ENCODE measurements around the gene TARBP2.

- TF ChIP-seq POLR2A (IDR thresholded peaks at IDR 0.05; ENCODE audit: low read length) (no peak), GATA1 (IDR thresholded peaks at IDR 0.05; ENCODE audit: low read depth, low read length) (no peak)
These were observed 12.8 kb downstream of the TARBP2 start for GRCh38 chr12:53513712-53514410.

Measured in erythroblast (primary cell).